Neural cell (in vitro differentiated cells): ENCODE results near the gene CCDC149. TPM values are rescaled to one million over a fixed set of nuclear protein-coding genes. Genes with fewer than 3 reads are reported as not detected.

Experiments used
- H2AFZ ChIP-seq: fragments of 200-600, 300-800 bp; sonication (generic), shearing (Covaris generic); 2 replicates; pipeline ENCODE4 v1.6.0; 2014; ENCODE audit warnings: low read depth, mild to moderate bottlenecking, antibody characterized with exemption, low read length, moderate library complexity
- H3F3A ChIP-seq: fragments of 200-600 bp; shearing (Covaris generic); 2 replicates; pipeline ENCODE4 v1.6.1; 2016; ENCODE audit warnings: mild to moderate bottlenecking, moderate library complexity, mixed read lengths, antibody characterized with exemption, low read length; ENCODE audit not compliant: insufficient read depth, poor library complexity, severe bottlenecking
- H3K27ac ChIP-seq: fragments of 200-600, 300-800 bp; sonication (generic), shearing (Covaris generic); 2 replicates; pipeline ENCODE4 v1.5.1; 2014; ENCODE audit warnings: mild to moderate bottlenecking, low read length, moderate library complexity
- H3K27me3 ChIP-seq: fragments of 300-800, 200-600 bp; sonication (generic), shearing (Covaris generic); 2 replicates; pipeline ENCODE4 v1.6.0; 2014; ENCODE audit warnings: mild to moderate bottlenecking, low read depth, low read length, moderate library complexity; ENCODE audit not compliant: insufficient read depth
- H3K36me3 ChIP-seq: fragments of 300-800, 200-600 bp; sonication (generic), shearing (Covaris generic); 2 replicates; pipeline ENCODE4 v1.5.1; 2014; ENCODE audit warnings: mild to moderate bottlenecking, antibody characterized with exemption, low read length, moderate library complexity; ENCODE audit not compliant: insufficient read depth
- H3K4me2 ChIP-seq: fragments of 300-800, 200-600 bp; sonication (generic), shearing (Covaris generic); 2 replicates; pipeline ENCODE4 v1.6.0; 2014; ENCODE audit warnings: mild to moderate bottlenecking, low read length
- H3K4me3 ChIP-seq: fragments of 300-800, 200-600 bp; sonication (generic), shearing (Covaris generic); 2 replicates; pipeline ENCODE4 v1.5.1; 2014; ENCODE audit warnings: mild to moderate bottlenecking, low read length, moderate library complexity
- H3K79me2 ChIP-seq: fragments of 200-600 bp; shearing (Covaris generic); replicated peaks from 2 replicates; pipeline ENCODE4 v1.6.0; 2014; ENCODE audit warnings: mild to moderate bottlenecking, low read length, moderate library complexity; ENCODE audit not compliant: insufficient read depth
- H3K9ac ChIP-seq: fragments of 300-800, 200-600 bp; sonication (generic), shearing (Covaris generic); 2 replicates; pipeline ENCODE4 v1.6.1; 2016; ENCODE audit warnings: mild to moderate bottlenecking, low read length, mixed read lengths
- H3K9me2 ChIP-seq: fragments of 200-600 bp; shearing (Covaris generic); 2 replicates; pipeline ENCODE4 v1.6.1; 2016; ENCODE audit warnings: mild to moderate bottlenecking, low read length, mixed read lengths; ENCODE audit not compliant: insufficient read depth
- H3K9me3 ChIP-seq: fragments of 200-600, 300-800 bp; sonication (generic), shearing (Covaris generic); 2 replicates; pipeline ENCODE4 v1.6.1; 2016; ENCODE audit warnings: mild to moderate bottlenecking, mixed run types, low read length, moderate library complexity, mixed read lengths
- H4K20me1 ChIP-seq: fragments of 200-600 bp; shearing (Covaris generic); 2 replicates; pipeline ENCODE4 v1.6.1; 2016; ENCODE audit warnings: mild to moderate bottlenecking, mixed run types; ENCODE audit not compliant: insufficient read depth
- EP300 ChIP-seq: fragments of 450-650 bp; conservative IDR thresholded peaks from 2 replicates; pipeline ENCODE4 v1.6.1; 2014; ENCODE audit warnings: antibody characterized with exemption, mild to moderate bottlenecking, moderate library complexity; ENCODE audit not compliant: poor library complexity, severe bottlenecking
- EZH2 ChIP-seq: fragments of 200-600, 300-800 bp; shearing (Covaris generic), sonication (generic); IDR thresholded peaks from 2 replicates; pipeline ENCODE4 v1.6.1; 2014; ENCODE audit warnings: antibody characterized with exemption, low read length, borderline replicate concordance, mild to moderate bottlenecking; ENCODE audit not compliant: insufficient read depth, poor library complexity, severe bottlenecking
- MXI1 ChIP-seq: fragments of 450-650 bp; conservative IDR thresholded peaks from 2 replicates; pipeline ENCODE4 v1.6.1; 2014; ENCODE audit warnings: antibody characterized with exemption, mild to moderate bottlenecking; ENCODE audit not compliant: poor library complexity, severe bottlenecking
- POLR2AphosphoS5 ChIP-seq: IDR thresholded peaks from 2 replicates; pipeline ENCODE4 v1.6.1; 2012
- RAD21 ChIP-seq: fragments of 450-650 bp; conservative IDR thresholded peaks from 2 replicates; pipeline ENCODE4 v1.6.1; 2014; ENCODE audit warnings: antibody characterized with exemption, mild to moderate bottlenecking, moderate library complexity
- SMC3 ChIP-seq: fragments of 450-650 bp; conservative IDR thresholded peaks from 2 replicates; pipeline ENCODE4 v1.6.1; 2014; ENCODE audit warnings: antibody characterized with exemption, mild to moderate bottlenecking, moderate library complexity; ENCODE audit not compliant: poor library complexity
- TAF1 ChIP-seq: IDR thresholded peaks from 2 replicates; pipeline ENCODE4 v1.6.1; 2012; ENCODE audit warnings: low read depth
- polyA plus RNA-seq: library from polyadenylated mRNA; depleted of rRNA; stranded (reverse); fragments of >200 nt; gene quantifications from 2 replicates; pipeline ENCODE4 v1.2.3, GENCODE V29; 2014
- TF ChIP-seq, protein P1 (sequence below): IDR thresholded peaks from 2 replicates; pipeline ENCODE4 v1.6.1; 2012; ENCODE audit warnings: borderline replicate concordance
- TF ChIP-seq, protein P2 (sequence below): fragments of 450-650 bp; IDR thresholded peaks from 2 replicates; pipeline ENCODE4 v1.5.1; 2014; ENCODE audit warnings: antibody characterized with exemption, mild to moderate bottlenecking, moderate library complexity; ENCODE audit not compliant: poor library complexity, severe bottlenecking

The CCDC149 gene
- polyA plus RNA-seq, 1 donor from 2014 or later = 6.6 TPM

DNA sequence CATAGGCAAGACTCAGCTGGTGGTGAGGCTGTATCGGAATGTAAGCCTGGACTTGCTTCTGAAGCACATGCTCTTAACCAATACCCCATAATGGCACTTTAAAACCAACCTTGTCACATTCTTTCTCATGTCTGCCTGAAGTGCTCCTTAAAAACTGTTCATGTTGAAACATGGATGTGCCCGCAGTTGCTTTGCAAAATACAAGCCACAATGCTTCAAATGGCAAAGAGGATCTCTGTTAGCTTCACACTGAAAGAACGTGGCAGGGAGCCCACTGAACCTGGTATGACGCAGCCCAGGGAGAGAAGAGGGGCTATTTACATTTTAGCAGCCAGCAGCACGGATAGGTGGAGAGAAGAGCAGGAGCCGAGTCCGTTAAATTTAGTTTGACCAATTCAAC lies 88.1 kb downstream of the CCDC149 start:
- Histone ChIP-seq H3K9me2 (no peaks in the 10 kb centered on the region), H2AFZ (no peak overlapping the region), H3F3A (no peaks in the 10 kb centered on the region), H3K79me2 (no peaks in the 10 kb centered on the region), H3K9me3 (no peaks in the 10 kb centered on the region), H3K27ac (no peak overlapping the region), H3K27me3 (no peaks in the 10 kb centered on the region), H4K20me1 (no peaks in the 10 kb centered on the region), H3K4me2 (no peak overlapping the region), H3K4me3 (no peak overlapping the region), H3K36me3 (no peaks in the 10 kb centered on the region), H3K9ac (no peak overlapping the region)
- TF ChIP-seq TAF1 (no peak), MXI1 (no peak), EZH2 (no peak), SMC3 (no peak), POLR2AphosphoS5 (no peak), RAD21 (no peak), EP300 (no peak)
- TF ChIP-seq, protein P1, sequence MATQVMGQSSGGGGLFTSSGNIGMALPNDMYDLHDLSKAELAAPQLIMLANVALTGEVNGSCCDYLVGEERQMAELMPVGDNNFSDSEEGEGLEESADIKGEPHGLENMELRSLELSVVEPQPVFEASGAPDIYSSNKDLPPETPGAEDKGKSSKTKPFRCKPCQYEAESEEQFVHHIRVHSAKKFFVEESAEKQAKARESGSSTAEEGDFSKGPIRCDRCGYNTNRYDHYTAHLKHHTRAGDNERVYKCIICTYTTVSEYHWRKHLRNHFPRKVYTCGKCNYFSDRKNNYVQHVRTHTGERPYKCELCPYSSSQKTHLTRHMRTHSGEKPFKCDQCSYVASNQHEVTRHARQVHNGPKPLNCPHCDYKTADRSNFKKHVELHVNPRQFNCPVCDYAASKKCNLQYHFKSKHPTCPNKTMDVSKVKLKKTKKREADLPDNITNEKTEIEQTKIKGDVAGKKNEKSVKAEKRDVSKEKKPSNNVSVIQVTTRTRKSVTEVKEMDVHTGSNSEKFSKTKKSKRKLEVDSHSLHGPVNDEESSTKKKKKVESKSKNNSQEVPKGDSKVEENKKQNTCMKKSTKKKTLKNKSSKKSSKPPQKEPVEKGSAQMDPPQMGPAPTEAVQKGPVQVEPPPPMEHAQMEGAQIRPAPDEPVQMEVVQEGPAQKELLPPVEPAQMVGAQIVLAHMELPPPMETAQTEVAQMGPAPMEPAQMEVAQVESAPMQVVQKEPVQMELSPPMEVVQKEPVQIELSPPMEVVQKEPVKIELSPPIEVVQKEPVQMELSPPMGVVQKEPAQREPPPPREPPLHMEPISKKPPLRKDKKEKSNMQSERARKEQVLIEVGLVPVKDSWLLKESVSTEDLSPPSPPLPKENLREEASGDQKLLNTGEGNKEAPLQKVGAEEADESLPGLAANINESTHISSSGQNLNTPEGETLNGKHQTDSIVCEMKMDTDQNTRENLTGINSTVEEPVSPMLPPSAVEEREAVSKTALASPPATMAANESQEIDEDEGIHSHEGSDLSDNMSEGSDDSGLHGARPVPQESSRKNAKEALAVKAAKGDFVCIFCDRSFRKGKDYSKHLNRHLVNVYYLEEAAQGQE = no peak
- TF ChIP-seq, protein P2, sequence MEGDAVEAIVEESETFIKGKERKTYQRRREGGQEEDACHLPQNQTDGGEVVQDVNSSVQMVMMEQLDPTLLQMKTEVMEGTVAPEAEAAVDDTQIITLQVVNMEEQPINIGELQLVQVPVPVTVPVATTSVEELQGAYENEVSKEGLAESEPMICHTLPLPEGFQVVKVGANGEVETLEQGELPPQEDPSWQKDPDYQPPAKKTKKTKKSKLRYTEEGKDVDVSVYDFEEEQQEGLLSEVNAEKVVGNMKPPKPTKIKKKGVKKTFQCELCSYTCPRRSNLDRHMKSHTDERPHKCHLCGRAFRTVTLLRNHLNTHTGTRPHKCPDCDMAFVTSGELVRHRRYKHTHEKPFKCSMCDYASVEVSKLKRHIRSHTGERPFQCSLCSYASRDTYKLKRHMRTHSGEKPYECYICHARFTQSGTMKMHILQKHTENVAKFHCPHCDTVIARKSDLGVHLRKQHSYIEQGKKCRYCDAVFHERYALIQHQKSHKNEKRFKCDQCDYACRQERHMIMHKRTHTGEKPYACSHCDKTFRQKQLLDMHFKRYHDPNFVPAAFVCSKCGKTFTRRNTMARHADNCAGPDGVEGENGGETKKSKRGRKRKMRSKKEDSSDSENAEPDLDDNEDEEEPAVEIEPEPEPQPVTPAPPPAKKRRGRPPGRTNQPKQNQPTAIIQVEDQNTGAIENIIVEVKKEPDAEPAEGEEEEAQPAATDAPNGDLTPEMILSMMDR = no peak

DNA sequence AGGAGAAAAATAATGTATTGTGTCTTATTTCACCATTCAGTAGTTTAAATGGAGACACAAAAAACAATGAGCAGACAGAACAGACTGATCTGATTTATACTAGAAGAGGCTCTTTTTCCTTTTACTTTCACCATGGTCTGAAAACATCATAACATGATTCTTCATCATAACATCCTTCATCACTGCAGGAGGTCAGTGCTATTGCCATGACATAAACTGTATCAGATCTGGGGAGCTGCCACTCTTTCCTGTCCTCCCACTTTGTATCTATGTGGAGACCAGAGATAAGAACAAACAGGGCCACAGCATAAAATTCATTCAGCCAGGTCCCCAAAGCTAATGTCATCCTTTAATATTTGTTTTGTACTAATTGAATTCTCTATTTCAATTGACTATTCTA lies 92.3 kb downstream of the CCDC149 start:
- H3K79me2 ChIP-seq = no peaks in the 10 kb centered on the region
- H2AFZ ChIP-seq = no peak overlapping the region
- H3K9me2 ChIP-seq = no peaks in the 10 kb centered on the region
- no peaks in the 10 kb centered on the region for H4K20me1 ChIP-seq
- H3F3A ChIP-seq = no peaks in the 10 kb centered on the region
- no peak overlapping the region for H3K27ac ChIP-seq
- no peaks in the 10 kb centered on the region for H3K27me3 ChIP-seq
- H3K9ac ChIP-seq = no peak overlapping the region
- no peak overlapping the region for H3K4me3 ChIP-seq
- no peaks in the 10 kb centered on the region for H3K36me3 ChIP-seq
- TF ChIP-seq EP300 (no peak), TAF1 (no peak), SMC3 (no peak), EZH2 (no peak), RAD21 (no peak), POLR2AphosphoS5 (no peak), MXI1 (no peak)
- TF ChIP-seq, protein P1 = no peak
- TF ChIP-seq, protein P2 = no peak
- H3K4me2 ChIP-seq = no peak overlapping the region
- H3K9me3 ChIP-seq = no peaks in the 10 kb centered on the region
